HL-60 (cell line): Measurements from ENCODE around the gene L3MBTL4.

ENCODE experiments used
- DNase-seq, 2 experiments: peaks; one replicate each; pipeline ENCODE4 v3.0.0-alpha.2; 2010 to 2020; ENCODE audit warnings: low read depth in 1 of 2, low spot score in 1 of 2
- H3K27ac ChIP-seq: fragments of 250-450 bp; sonication (Bioruptor Pico); replicated peaks from 2 replicates; pipeline ENCODE4 v1.5.1; 2020; ENCODE audit warnings: mild to moderate bottlenecking, moderate library complexity
- H3K27me3 ChIP-seq: fragments of 250-450 bp; sonication (Bioruptor Pico); 2 replicates; pipeline ENCODE4 v1.5.1; 2021; ENCODE audit warnings: mild to moderate bottlenecking, moderate library complexity; ENCODE audit not compliant: insufficient read depth, poor library complexity, severe bottlenecking
- H3K4me3 ChIP-seq: replicated peaks from 2 replicates; pipeline ENCODE4 v1.5.1; 2011; ENCODE audit warnings: mild to moderate bottlenecking, control low read depth, low read length; ENCODE audit not compliant: insufficient read depth
- GABPA ChIP-seq: IDR thresholded peaks from 2 replicates; pipeline ENCODE4 v1.6.1; 2012; ENCODE audit warnings: low read depth
- POLR2AphosphoS5 ChIP-seq: IDR thresholded peaks from 2 replicates; pipeline ENCODE4 v1.6.1; 2012; ENCODE audit warnings: low read depth
- SPI1 ChIP-seq: IDR thresholded peaks from 2 replicates; pipeline ENCODE4 v1.6.1; 2012; ENCODE audit warnings: low read depth, mild to moderate bottlenecking, borderline replicate concordance
- TF ChIP-seq, protein P1 (sequence below): IDR thresholded peaks from 2 replicates; pipeline ENCODE4 v1.6.1; 2012; ENCODE audit warnings: low read depth; ENCODE audit not compliant: insufficient replicate concordance
- TF ChIP-seq, protein P2 (sequence below): IDR thresholded peaks from one replicate; pipeline ENCODE4 v1.5.1; 2011; ENCODE audit warnings: low read length, control low read depth, inconsistent platforms; ENCODE audit not compliant: insufficient read depth

Gene L3MBTL4

DNA sequence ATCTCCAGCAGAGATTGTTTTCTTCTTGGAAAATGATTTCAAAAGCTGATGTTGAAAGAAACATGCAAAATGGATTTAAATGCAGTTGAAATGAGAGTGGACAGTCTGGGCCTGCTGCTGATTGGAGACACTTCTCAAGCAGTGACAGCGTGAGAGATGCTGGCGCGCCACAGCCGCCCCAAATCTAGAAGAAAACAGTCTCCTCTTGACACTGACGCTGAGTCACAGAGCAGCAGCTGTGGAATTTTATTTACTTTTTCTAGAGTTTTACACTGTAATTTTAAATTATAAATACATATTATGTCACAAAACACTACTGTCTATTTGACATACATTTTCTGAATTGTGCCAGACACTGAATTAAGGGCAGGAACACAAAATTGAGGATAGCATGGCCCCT, 397.5 kb downstream of the L3MBTL4 start:
- H3K27me3 ChIP-seq, result no peaks in the 10 kb centered on the region
- TF ChIP-seq GABPA (no peak), POLR2AphosphoS5 (no peak), SPI1 (no peak)
- TF ChIP-seq, protein P1, sequence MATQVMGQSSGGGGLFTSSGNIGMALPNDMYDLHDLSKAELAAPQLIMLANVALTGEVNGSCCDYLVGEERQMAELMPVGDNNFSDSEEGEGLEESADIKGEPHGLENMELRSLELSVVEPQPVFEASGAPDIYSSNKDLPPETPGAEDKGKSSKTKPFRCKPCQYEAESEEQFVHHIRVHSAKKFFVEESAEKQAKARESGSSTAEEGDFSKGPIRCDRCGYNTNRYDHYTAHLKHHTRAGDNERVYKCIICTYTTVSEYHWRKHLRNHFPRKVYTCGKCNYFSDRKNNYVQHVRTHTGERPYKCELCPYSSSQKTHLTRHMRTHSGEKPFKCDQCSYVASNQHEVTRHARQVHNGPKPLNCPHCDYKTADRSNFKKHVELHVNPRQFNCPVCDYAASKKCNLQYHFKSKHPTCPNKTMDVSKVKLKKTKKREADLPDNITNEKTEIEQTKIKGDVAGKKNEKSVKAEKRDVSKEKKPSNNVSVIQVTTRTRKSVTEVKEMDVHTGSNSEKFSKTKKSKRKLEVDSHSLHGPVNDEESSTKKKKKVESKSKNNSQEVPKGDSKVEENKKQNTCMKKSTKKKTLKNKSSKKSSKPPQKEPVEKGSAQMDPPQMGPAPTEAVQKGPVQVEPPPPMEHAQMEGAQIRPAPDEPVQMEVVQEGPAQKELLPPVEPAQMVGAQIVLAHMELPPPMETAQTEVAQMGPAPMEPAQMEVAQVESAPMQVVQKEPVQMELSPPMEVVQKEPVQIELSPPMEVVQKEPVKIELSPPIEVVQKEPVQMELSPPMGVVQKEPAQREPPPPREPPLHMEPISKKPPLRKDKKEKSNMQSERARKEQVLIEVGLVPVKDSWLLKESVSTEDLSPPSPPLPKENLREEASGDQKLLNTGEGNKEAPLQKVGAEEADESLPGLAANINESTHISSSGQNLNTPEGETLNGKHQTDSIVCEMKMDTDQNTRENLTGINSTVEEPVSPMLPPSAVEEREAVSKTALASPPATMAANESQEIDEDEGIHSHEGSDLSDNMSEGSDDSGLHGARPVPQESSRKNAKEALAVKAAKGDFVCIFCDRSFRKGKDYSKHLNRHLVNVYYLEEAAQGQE, result no peak
- TF ChIP-seq, protein P2, sequence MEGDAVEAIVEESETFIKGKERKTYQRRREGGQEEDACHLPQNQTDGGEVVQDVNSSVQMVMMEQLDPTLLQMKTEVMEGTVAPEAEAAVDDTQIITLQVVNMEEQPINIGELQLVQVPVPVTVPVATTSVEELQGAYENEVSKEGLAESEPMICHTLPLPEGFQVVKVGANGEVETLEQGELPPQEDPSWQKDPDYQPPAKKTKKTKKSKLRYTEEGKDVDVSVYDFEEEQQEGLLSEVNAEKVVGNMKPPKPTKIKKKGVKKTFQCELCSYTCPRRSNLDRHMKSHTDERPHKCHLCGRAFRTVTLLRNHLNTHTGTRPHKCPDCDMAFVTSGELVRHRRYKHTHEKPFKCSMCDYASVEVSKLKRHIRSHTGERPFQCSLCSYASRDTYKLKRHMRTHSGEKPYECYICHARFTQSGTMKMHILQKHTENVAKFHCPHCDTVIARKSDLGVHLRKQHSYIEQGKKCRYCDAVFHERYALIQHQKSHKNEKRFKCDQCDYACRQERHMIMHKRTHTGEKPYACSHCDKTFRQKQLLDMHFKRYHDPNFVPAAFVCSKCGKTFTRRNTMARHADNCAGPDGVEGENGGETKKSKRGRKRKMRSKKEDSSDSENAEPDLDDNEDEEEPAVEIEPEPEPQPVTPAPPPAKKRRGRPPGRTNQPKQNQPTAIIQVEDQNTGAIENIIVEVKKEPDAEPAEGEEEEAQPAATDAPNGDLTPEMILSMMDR, result no peak
- H3K27ac ChIP-seq, result no peak overlapping the region
- no peak for DNase-seq
- no peak overlapping the region for H3K4me3 ChIP-seq

DNA sequence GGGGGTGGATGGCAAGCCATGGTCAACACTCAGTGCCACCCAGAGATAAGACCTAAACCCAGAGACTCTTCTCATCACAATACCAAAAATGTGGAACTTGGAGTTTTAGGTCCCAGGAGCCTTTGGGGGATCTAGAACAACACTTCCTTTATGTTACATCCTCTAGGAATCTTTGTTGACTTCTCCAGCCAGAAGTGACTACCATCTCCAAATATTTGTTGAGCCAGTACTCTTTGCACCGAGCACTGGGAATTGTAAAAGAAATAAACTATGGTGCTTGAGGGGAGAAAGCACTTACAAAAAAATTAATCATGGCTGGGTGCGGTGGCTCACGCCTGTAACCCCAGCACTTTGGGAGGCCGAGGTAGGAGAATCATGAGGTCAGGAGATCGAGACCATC, 399.3 kb downstream of the L3MBTL4 start:
- no peak for DNase-seq
- H3K4me3 ChIP-seq, result no peak overlapping the region
- peaks cover 2% of the 10 kb centered on the region for H3K27me3 ChIP-seq
- TF ChIP-seq POLR2AphosphoS5 (no peak), GABPA (no peak), SPI1 (no peak)
- TF ChIP-seq, protein P1, result no peak
- TF ChIP-seq, protein P2, result no peak
- no peak overlapping the region for H3K27ac ChIP-seq

DNA sequence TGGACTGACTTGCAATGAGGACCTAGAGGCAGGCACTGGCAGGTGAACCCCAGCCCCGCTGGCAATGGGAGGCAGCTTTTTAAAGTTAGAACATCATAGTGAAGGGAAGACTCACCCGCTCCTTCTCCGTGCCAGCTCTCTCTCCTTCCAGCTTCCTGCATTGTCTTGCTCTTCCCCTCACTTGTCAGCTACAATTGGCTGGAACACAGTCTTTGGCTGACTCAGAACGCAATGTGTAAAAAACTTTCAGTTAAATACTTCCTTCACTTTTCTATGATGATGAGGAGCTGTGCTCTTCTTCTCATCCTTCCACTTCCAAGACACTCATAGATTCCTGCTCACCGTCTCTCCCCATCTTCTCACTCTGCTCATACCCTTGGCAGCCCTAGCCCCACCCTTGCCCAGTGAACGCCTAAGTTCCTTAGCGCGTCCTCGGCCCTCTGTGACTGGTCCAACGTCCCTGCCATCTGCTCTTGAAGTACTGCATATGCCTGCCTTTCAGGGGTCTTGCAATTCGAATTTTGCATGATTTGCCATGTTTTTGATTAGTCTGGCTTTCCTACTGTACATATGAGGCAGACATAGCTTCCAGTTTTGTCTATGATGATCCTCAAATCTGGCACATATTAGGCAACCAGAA, 401.4 kb downstream of the L3MBTL4 start:
- TF ChIP-seq SPI1, result no peak
- TF ChIP-seq GABPA, result no peak
- no peak for TF ChIP-seq POLR2AphosphoS5
- TF ChIP-seq, protein P2, result no peak
- TF ChIP-seq, protein P1, result no peak
- Histone ChIP-seq H3K4me3 (no peak overlapping the region), H3K27me3 (peaks cover 2% of the 10 kb centered on the region), H3K27ac (no peak overlapping the region)
- no peak for DNase-seq
